K562 (cell line): ENCODE measurements around the gene C16orf74.

Source experiments
- MEIS2 ChIP-seq: fragments of 450-650 bp; IDR thresholded peaks from 2 replicates; pipeline ENCODE4 v1.6.1; 2014; ENCODE audit warnings: mild to moderate bottlenecking; ENCODE audit not compliant: partially characterized antibody
- NR2C1 ChIP-seq, 2 experiments: fragments of 450-650 bp; IDR thresholded peaks; 2 replicates each; pipeline ENCODE4 v1.6.1; 2017; ENCODE audit warnings: mild to moderate bottlenecking in 2 of 2, antibody characterized with exemption in 1 of 2, inconsistent platforms in 1 of 2, missing compliant biosample characterization in 1 of 2, missing genetic modification characterization in 1 of 2
- SETDB1 ChIP-seq: IDR thresholded peaks from one replicate; pipeline ENCODE4 v1.6.1; 2012; ENCODE audit warnings: low read length, control low read depth, inconsistent platforms
- SMARCA5 ChIP-seq: fragments of 450-650 bp; IDR thresholded peaks from 2 replicates; pipeline ENCODE4 v1.6.1; 2016
- SP1 ChIP-seq: sonication (generic); formaldehyde crosslinking; IDR thresholded peaks from 2 replicates; pipeline ENCODE4 v1.8.1; 2022; ENCODE audit warnings: mild to moderate bottlenecking, missing genetic modification reagents
- TCF3 ChIP-seq: sonication (generic); formaldehyde crosslinking; IDR thresholded peaks from 2 replicates; pipeline ENCODE4 v1.4.0; 2020; ENCODE audit warnings: mild to moderate bottlenecking, missing genetic modification reagents
- TF ChIP-seq, protein P1 (sequence below): sonication (generic); formaldehyde crosslinking; IDR thresholded peaks from 2 replicates; pipeline ENCODE4 v1.8.1; 2022; ENCODE audit warnings: missing genetic modification reagents

DNA sequence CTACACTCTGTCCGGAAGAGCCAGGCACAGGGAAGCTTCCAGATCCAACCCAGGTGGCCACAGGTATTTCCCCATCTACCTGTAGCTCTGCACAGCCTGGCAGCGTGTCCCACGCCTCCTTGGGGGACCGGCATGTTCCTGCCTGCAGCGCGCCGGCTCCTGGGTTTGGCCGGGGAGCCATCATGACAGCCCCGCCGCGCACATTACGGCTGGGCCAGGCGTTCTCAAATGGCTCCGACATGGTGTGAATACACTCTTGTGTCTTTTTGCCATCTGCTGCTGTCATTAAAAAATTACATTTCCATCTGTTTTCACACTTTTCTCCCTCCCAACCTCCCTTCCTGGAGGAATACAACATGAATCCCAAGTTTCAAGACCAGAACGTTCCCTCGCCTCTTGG lies 54.1 kb downstream of the C16orf74 start:
- TF ChIP-seq, protein P1, sequence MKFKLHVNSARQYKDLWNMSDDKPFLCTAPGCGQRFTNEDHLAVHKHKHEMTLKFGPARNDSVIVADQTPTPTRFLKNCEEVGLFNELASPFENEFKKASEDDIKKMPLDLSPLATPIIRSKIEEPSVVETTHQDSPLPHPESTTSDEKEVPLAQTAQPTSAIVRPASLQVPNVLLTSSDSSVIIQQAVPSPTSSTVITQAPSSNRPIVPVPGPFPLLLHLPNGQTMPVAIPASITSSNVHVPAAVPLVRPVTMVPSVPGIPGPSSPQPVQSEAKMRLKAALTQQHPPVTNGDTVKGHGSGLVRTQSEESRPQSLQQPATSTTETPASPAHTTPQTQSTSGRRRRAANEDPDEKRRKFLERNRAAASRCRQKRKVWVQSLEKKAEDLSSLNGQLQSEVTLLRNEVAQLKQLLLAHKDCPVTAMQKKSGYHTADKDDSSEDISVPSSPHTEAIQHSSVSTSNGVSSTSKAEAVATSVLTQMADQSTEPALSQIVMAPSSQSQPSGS: no peak
- TF ChIP-seq MEIS2 (no peak), SETDB1 (no peak), SMARCA5 (no peak), NR2C1 (IDR thresholded peaks at IDR 0.05) (no peak), NR2C1 (tag; IDR thresholded peaks at IDR 0.05) (no peak), SP1 (no peak), TCF3 (CRISPR knock-in tag) (no peak)
